ENCODE data around the gene TIMELESS. TPM values are rescaled to one million over a fixed set of nuclear protein-coding genes. Genes with fewer than 3 reads are reported as not detected.

TIMELESS gene, protein sequence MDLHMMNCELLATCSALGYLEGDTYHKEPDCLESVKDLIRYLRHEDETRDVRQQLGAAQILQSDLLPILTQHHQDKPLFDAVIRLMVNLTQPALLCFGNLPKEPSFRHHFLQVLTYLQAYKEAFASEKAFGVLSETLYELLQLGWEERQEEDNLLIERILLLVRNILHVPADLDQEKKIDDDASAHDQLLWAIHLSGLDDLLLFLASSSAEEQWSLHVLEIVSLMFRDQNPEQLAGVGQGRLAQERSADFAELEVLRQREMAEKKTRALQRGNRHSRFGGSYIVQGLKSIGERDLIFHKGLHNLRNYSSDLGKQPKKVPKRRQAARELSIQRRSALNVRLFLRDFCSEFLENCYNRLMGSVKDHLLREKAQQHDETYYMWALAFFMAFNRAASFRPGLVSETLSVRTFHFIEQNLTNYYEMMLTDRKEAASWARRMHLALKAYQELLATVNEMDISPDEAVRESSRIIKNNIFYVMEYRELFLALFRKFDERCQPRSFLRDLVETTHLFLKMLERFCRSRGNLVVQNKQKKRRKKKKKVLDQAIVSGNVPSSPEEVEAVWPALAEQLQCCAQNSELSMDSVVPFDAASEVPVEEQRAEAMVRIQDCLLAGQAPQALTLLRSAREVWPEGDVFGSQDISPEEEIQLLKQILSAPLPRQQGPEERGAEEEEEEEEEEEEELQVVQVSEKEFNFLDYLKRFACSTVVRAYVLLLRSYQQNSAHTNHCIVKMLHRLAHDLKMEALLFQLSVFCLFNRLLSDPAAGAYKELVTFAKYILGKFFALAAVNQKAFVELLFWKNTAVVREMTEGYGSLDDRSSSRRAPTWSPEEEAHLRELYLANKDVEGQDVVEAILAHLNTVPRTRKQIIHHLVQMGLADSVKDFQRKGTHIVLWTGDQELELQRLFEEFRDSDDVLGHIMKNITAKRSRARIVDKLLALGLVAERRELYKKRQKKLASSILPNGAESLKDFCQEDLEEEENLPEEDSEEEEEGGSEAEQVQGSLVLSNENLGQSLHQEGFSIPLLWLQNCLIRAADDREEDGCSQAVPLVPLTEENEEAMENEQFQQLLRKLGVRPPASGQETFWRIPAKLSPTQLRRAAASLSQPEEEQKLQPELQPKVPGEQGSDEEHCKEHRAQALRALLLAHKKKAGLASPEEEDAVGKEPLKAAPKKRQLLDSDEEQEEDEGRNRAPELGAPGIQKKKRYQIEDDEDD
- total RNA-seq, result 6.7 and 7.2 TPM in 2 replicates

DNA sequence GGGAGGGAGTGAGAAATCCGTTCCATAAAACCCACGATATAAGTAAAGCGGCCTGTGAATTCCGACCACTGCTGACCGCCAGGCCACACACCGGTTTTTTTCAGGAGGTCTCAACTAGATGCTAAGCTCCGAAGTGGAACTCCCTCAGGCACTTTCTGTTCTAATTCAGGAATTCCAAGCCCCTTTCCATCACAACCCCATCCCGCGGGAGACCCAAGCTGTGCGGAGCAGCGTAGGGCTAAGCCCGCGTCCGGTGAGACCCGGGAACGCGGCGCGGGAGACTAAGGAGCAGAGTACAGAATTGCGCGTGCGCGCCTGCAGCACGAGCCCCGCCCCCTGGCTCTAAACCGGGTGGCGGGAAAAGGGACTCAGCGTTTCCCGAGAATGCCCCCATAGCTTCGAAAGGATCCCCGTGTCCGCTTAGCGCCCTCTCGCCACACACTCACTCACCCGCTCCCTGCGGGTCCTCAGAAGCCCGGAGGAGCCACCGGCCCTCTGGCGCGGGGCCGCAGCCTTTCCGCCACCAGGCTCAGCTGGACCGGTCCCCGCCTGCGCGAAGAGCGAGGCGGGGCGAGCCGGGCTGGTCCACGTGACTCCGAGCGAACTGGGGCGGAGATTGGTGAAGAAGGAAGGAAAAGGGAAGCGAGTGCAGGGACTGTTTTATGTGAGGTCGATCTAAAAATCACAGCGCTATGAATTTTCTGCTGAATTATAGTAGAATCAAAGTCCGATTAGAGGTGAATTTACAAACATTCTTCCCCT lies at the start of gene TIMELESS:
TIMELESS (minus strand) TSS at position 567 of the 762 bp plus-strand sequence. CDS start 15,256 bp downstream, outside the sequence.

DNA sequence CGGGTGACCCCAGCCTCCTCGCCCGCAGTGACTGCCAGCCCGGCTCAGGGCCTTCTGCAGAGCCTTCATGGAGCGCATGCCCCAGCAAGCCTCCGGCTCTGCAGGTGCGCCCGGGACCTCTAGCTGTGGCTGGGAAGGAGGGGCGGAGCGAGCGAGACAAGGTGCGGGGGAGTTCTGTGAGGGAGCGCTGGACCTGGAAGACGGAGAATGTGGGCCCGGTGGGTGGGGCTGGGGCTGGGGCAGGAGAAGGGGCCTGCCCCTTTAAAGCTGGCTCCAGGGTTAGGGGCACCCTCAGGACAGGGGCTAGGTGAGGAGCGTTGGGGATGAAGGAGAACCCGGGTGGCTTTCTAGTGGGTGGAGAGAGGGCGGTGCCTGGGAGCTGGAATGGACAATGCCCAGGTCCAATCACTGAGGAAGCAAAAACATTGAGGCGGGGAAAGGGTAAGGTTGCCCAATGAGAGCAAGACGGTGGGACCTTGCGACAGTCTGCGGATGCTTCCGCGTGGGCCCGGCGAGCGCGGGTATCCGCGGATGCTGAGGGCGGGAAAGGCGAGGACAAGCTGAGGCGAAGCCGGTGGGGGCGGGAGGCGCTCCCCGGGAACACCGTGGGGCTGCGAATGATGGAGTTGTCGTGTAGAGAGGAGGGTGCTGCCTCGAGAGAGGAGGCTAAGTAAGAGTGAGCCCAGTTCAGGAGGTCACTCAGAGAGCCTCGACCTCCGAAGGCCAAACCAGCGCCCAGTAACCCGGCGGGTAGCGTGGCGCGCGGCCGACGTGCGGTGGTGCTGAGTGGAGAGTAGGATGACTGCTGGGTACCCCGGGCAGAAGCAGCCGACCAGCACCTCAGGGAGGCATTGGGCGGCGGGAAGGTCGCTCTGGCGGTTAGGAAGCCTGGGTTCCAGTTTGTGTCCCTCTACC lies 39.1 kb upstream of the TIMELESS start, which contains the start of gene GLS2:
GLS2 (minus strand) TSS at position 121 of the 915 bp plus-strand sequence; CDS start at position 78, 43 bp downstream.

DNA sequence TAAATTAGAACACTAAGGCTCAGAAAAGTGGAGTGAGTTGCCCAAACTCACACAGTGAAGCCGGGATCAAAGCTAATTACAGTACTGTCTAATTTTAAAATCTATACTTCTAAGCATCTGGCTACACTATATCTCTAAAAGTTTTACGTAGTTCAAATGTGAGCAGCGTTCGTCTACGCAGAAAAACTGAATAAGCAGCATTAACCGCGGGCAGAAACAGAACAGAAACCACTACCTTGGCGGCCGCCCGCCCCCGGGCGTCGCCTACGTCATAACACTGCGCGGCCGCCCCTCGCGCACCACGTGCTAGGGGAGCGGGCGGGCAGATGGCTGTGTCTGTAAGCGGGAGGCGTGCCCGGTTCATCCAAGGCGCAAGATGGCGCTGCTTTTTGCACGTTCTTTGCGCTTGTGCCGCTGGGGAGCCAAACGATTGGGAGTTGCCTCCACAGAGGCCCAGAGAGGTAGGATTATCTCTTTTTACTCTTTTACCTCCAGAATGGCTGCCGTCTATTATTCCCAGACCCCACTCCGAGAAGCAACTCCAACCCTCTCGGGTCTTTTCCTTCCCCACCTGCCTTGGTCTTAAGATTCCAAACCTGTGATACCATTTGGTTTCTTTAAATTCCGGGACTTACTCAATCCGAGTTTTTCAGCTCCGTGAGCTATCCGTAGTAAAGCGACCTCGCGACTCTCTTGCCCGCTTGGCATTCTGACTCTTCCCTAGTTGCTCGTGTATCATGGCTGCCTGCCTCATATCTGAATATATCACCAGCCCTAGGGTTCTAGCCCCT lies 19.2 kb upstream of the TIMELESS start, which contains the start of gene SPRYD4:
SPRYD4 (plus strand) TSS at position 363 of the 791 bp plus-strand sequence; CDS start at position 377, 14 bp downstream.

DNA sequence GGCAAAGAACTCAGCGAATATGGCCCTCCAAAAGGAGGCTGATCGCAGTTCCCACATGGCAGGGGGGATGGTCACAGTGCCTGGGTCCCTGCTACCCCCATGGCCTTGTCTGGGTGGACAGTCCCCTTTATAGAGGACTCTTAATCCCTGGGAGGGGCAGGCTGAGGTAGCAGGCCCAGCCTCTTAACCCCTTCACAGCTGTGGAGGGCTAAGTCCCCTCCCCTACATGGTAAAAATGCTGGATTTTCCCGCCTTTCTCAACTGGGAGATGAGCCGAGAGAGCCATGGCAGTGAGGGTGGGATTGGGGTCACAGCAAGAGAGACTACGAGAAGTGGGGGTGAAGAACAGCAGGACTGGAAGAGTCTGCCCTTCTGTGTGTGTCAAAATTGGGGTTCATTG lies 5.3 kb upstream of the TIMELESS start, which contains the start of gene MIP:
MIP (minus strand) TSS at position 101 of the 400 bp plus-strand sequence; CDS start at position 57, 44 bp downstream.

Other genes starting within 250 kb of the TIMELESS start
- 154 and 182 TPM in 2 replicates for gene RNF41, start 227.5 kb downstream of the TIMELESS start, total RNA-seq
- 25.4 TPM in 2 replicates for gene NABP2, start 225.1 kb downstream of the TIMELESS start, total RNA-seq
- gene SLC39A5, start 219.4 kb downstream of the TIMELESS start, total RNA-seq, result 0.20 and 0.40 TPM in 2 replicates
- 30.0 and 41.4 TPM in 2 replicates for gene ANKRD52, start 191.0 kb downstream of the TIMELESS start, total RNA-seq
- 6.3 and 8.2 TPM in 2 replicates for gene COQ10A, start 182.5 kb downstream of the TIMELESS start, total RNA-seq
- gene CS, start 149.1 kb downstream of the TIMELESS start, total RNA-seq, result 133 and 159 TPM in 2 replicates
- gene CNPY2, start 133.4 kb downstream of the TIMELESS start, total RNA-seq, result 58.6 and 100 TPM in 2 replicates
- 27.6 and 30.9 TPM in 2 replicates for gene PAN2, start 115.4 kb downstream of the TIMELESS start, total RNA-seq
- gene IL23A, start 110.5 kb downstream of the TIMELESS start, total RNA-seq, result not detected in 2 replicates
- 229 and 230 TPM in 2 replicates for gene STAT2, start 89.3 kb downstream of the TIMELESS start, total RNA-seq
- not detected in 2 replicates for gene APOF, start 86.6 kb downstream of the TIMELESS start, total RNA-seq
- gene MIP, start 5.2 kb upstream of the TIMELESS start, total RNA-seq, result 0.13 TPM in 1 of 2 replicates, not detected in the other
- 1.2 and 1.9 TPM in 2 replicates for gene SPRYD4, start 19.2 kb upstream of the TIMELESS start, total RNA-seq
- 0.13 and 0.20 TPM in 2 replicates for gene GLS2, start 38.7 kb upstream of the TIMELESS start, total RNA-seq
- 26.2 and 27.9 TPM in 2 replicates for gene RBMS2, start 72.4 kb upstream of the TIMELESS start, total RNA-seq
- 33.2 and 34.8 TPM in 2 replicates for gene BAZ2A, start 180.9 kb upstream of the TIMELESS start, total RNA-seq
- gene ATP5F1B, start 196.6 kb upstream of the TIMELESS start, total RNA-seq, result 374 and 387 TPM in 2 replicates
- 70.5 and 89.9 TPM in 2 replicates for gene PTGES3, start 238.9 kb upstream of the TIMELESS start, total RNA-seq

Data from smooth muscle cell of the pulmonary artery (primary cell).